Neural cell (in vitro differentiated cells): ENCODE measurements around the gene GABRB2. TPM values are rescaled to one million over a fixed set of nuclear protein-coding genes. Genes with fewer than 3 reads are reported as not detected.

Experiments used
- H2AFZ ChIP-seq: fragments of 200-600, 300-800 bp; sonication (generic), shearing (Covaris generic); 2 replicates; pipeline ENCODE4 v1.6.0; 2014; ENCODE audit warnings: low read depth, mild to moderate bottlenecking, antibody characterized with exemption, low read length, moderate library complexity
- H3F3A ChIP-seq: fragments of 200-600 bp; shearing (Covaris generic); 2 replicates; pipeline ENCODE4 v1.6.1; 2016; ENCODE audit warnings: mild to moderate bottlenecking, moderate library complexity, mixed read lengths, antibody characterized with exemption, low read length; ENCODE audit not compliant: insufficient read depth, poor library complexity, severe bottlenecking
- H3K27ac ChIP-seq: fragments of 200-600, 300-800 bp; sonication (generic), shearing (Covaris generic); 2 replicates; pipeline ENCODE4 v1.5.1; 2014; ENCODE audit warnings: mild to moderate bottlenecking, low read length, moderate library complexity
- H3K27me3 ChIP-seq: fragments of 300-800, 200-600 bp; sonication (generic), shearing (Covaris generic); 2 replicates; pipeline ENCODE4 v1.6.0; 2014; ENCODE audit warnings: mild to moderate bottlenecking, low read depth, low read length, moderate library complexity; ENCODE audit not compliant: insufficient read depth
- H3K36me3 ChIP-seq: fragments of 300-800, 200-600 bp; sonication (generic), shearing (Covaris generic); 2 replicates; pipeline ENCODE4 v1.5.1; 2014; ENCODE audit warnings: mild to moderate bottlenecking, antibody characterized with exemption, low read length, moderate library complexity; ENCODE audit not compliant: insufficient read depth
- H3K4me2 ChIP-seq: fragments of 300-800, 200-600 bp; sonication (generic), shearing (Covaris generic); 2 replicates; pipeline ENCODE4 v1.6.0; 2014; ENCODE audit warnings: mild to moderate bottlenecking, low read length
- H3K4me3 ChIP-seq: fragments of 300-800, 200-600 bp; sonication (generic), shearing (Covaris generic); 2 replicates; pipeline ENCODE4 v1.5.1; 2014; ENCODE audit warnings: mild to moderate bottlenecking, low read length, moderate library complexity
- H3K79me2 ChIP-seq: fragments of 200-600 bp; shearing (Covaris generic); replicated peaks from 2 replicates; pipeline ENCODE4 v1.6.0; 2014; ENCODE audit warnings: mild to moderate bottlenecking, low read length, moderate library complexity; ENCODE audit not compliant: insufficient read depth
- H3K9ac ChIP-seq: fragments of 300-800, 200-600 bp; sonication (generic), shearing (Covaris generic); 2 replicates; pipeline ENCODE4 v1.6.1; 2016; ENCODE audit warnings: mild to moderate bottlenecking, low read length, mixed read lengths
- H3K9me2 ChIP-seq: fragments of 200-600 bp; shearing (Covaris generic); 2 replicates; pipeline ENCODE4 v1.6.1; 2016; ENCODE audit warnings: mild to moderate bottlenecking, low read length, mixed read lengths; ENCODE audit not compliant: insufficient read depth
- H3K9me3 ChIP-seq: fragments of 200-600, 300-800 bp; sonication (generic), shearing (Covaris generic); 2 replicates; pipeline ENCODE4 v1.6.1; 2016; ENCODE audit warnings: mild to moderate bottlenecking, mixed run types, low read length, moderate library complexity, mixed read lengths
- H4K20me1 ChIP-seq: fragments of 200-600 bp; shearing (Covaris generic); 2 replicates; pipeline ENCODE4 v1.6.1; 2016; ENCODE audit warnings: mild to moderate bottlenecking, mixed run types; ENCODE audit not compliant: insufficient read depth
- EP300 ChIP-seq: fragments of 450-650 bp; conservative IDR thresholded peaks from 2 replicates; pipeline ENCODE4 v1.6.1; 2014; ENCODE audit warnings: antibody characterized with exemption, mild to moderate bottlenecking, moderate library complexity; ENCODE audit not compliant: poor library complexity, severe bottlenecking
- EZH2 ChIP-seq: fragments of 200-600, 300-800 bp; shearing (Covaris generic), sonication (generic); IDR thresholded peaks from 2 replicates; pipeline ENCODE4 v1.6.1; 2014; ENCODE audit warnings: antibody characterized with exemption, low read length, borderline replicate concordance, mild to moderate bottlenecking; ENCODE audit not compliant: insufficient read depth, poor library complexity, severe bottlenecking
- MXI1 ChIP-seq: fragments of 450-650 bp; conservative IDR thresholded peaks from 2 replicates; pipeline ENCODE4 v1.6.1; 2014; ENCODE audit warnings: antibody characterized with exemption, mild to moderate bottlenecking; ENCODE audit not compliant: poor library complexity, severe bottlenecking
- POLR2AphosphoS5 ChIP-seq: IDR thresholded peaks from 2 replicates; pipeline ENCODE4 v1.6.1; 2012
- RAD21 ChIP-seq: fragments of 450-650 bp; conservative IDR thresholded peaks from 2 replicates; pipeline ENCODE4 v1.6.1; 2014; ENCODE audit warnings: antibody characterized with exemption, mild to moderate bottlenecking, moderate library complexity
- SMC3 ChIP-seq: fragments of 450-650 bp; conservative IDR thresholded peaks from 2 replicates; pipeline ENCODE4 v1.6.1; 2014; ENCODE audit warnings: antibody characterized with exemption, mild to moderate bottlenecking, moderate library complexity; ENCODE audit not compliant: poor library complexity
- TAF1 ChIP-seq: IDR thresholded peaks from 2 replicates; pipeline ENCODE4 v1.6.1; 2012; ENCODE audit warnings: low read depth
- polyA plus RNA-seq: library from polyadenylated mRNA; depleted of rRNA; stranded (reverse); fragments of >200 nt; gene quantifications from 2 replicates; pipeline ENCODE4 v1.2.3, GENCODE V29; 2014
- TF ChIP-seq, protein P1 (sequence below): IDR thresholded peaks from 2 replicates; pipeline ENCODE4 v1.6.1; 2012; ENCODE audit warnings: borderline replicate concordance
- TF ChIP-seq, protein P2 (sequence below): fragments of 450-650 bp; IDR thresholded peaks from 2 replicates; pipeline ENCODE4 v1.5.1; 2014; ENCODE audit warnings: antibody characterized with exemption, mild to moderate bottlenecking, moderate library complexity; ENCODE audit not compliant: poor library complexity, severe bottlenecking

Gene GABRB2
- polyA plus RNA-seq, 1 donor from 2014 or later: 106 TPM

DNA sequence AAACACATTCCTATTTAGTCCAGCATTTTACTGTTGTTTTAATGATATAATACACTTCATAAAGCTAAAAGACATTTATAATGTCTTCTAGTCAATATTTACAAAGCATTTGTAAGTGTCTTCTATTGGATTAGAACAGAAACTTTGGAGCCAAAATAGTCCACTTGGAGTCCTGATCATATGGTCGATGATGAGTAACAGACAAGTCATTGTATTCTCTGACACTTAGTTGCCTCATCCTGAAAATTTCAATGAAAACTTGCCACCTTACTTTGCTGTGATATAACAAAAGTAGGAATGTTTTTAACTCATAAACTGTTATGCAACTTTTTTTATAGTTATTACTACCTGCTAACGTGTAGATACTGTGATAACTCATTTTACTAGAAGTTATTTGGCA, 132.5 kb downstream of the GABRB2 start:
- no peaks in the 10 kb centered on the region for H4K20me1 ChIP-seq
- no peaks in the 10 kb centered on the region for H3F3A ChIP-seq
- H3K9me3 ChIP-seq: no peaks in the 10 kb centered on the region
- H3K4me2 ChIP-seq: no peak overlapping the region
- H3K36me3 ChIP-seq: no peaks in the 10 kb centered on the region
- TF ChIP-seq, protein P1, sequence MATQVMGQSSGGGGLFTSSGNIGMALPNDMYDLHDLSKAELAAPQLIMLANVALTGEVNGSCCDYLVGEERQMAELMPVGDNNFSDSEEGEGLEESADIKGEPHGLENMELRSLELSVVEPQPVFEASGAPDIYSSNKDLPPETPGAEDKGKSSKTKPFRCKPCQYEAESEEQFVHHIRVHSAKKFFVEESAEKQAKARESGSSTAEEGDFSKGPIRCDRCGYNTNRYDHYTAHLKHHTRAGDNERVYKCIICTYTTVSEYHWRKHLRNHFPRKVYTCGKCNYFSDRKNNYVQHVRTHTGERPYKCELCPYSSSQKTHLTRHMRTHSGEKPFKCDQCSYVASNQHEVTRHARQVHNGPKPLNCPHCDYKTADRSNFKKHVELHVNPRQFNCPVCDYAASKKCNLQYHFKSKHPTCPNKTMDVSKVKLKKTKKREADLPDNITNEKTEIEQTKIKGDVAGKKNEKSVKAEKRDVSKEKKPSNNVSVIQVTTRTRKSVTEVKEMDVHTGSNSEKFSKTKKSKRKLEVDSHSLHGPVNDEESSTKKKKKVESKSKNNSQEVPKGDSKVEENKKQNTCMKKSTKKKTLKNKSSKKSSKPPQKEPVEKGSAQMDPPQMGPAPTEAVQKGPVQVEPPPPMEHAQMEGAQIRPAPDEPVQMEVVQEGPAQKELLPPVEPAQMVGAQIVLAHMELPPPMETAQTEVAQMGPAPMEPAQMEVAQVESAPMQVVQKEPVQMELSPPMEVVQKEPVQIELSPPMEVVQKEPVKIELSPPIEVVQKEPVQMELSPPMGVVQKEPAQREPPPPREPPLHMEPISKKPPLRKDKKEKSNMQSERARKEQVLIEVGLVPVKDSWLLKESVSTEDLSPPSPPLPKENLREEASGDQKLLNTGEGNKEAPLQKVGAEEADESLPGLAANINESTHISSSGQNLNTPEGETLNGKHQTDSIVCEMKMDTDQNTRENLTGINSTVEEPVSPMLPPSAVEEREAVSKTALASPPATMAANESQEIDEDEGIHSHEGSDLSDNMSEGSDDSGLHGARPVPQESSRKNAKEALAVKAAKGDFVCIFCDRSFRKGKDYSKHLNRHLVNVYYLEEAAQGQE: no peak
- TF ChIP-seq TAF1: no peak
- TF ChIP-seq EZH2: no peak
- TF ChIP-seq, protein P2, sequence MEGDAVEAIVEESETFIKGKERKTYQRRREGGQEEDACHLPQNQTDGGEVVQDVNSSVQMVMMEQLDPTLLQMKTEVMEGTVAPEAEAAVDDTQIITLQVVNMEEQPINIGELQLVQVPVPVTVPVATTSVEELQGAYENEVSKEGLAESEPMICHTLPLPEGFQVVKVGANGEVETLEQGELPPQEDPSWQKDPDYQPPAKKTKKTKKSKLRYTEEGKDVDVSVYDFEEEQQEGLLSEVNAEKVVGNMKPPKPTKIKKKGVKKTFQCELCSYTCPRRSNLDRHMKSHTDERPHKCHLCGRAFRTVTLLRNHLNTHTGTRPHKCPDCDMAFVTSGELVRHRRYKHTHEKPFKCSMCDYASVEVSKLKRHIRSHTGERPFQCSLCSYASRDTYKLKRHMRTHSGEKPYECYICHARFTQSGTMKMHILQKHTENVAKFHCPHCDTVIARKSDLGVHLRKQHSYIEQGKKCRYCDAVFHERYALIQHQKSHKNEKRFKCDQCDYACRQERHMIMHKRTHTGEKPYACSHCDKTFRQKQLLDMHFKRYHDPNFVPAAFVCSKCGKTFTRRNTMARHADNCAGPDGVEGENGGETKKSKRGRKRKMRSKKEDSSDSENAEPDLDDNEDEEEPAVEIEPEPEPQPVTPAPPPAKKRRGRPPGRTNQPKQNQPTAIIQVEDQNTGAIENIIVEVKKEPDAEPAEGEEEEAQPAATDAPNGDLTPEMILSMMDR: no peak
- TF ChIP-seq POLR2AphosphoS5: no peak
- no peak for TF ChIP-seq SMC3
- no peak for TF ChIP-seq MXI1
- no peak for TF ChIP-seq EP300
- TF ChIP-seq RAD21: no peak
- H3K79me2 ChIP-seq: no peaks in the 10 kb centered on the region
- no peaks in the 10 kb centered on the region for H3K27me3 ChIP-seq
- H2AFZ ChIP-seq: no peak overlapping the region
- H3K9me2 ChIP-seq: no peaks in the 10 kb centered on the region
- H3K9ac ChIP-seq: no peak overlapping the region
- H3K4me3 ChIP-seq: no peak overlapping the region
- H3K27ac ChIP-seq: no peak overlapping the region

GRCh38 chr5:161412792-161413191, 133.7 kb downstream of the GABRB2 start:
- no peaks in the 10 kb centered on the region for H3K27me3 ChIP-seq
- no peak overlapping the region for H3K27ac ChIP-seq
- no peaks in the 10 kb centered on the region for H4K20me1 ChIP-seq
- no peak overlapping the region for H3K9ac ChIP-seq
- no peaks in the 10 kb centered on the region for H3K36me3 ChIP-seq
- H3K9me2 ChIP-seq: no peaks in the 10 kb centered on the region
- no peaks in the 10 kb centered on the region for H3K9me3 ChIP-seq
- TF ChIP-seq TAF1 (no peak), POLR2AphosphoS5 (no peak), SMC3 (no peak), EP300 (no peak), RAD21 (no peak), MXI1 (no peak), EZH2 (no peak)
- TF ChIP-seq, protein P1: no peak
- TF ChIP-seq, protein P2: no peak
- H3K4me3 ChIP-seq: no peak overlapping the region
- H2AFZ ChIP-seq: no peak overlapping the region
- no peaks in the 10 kb centered on the region for H3F3A ChIP-seq
- no peak overlapping the region for H3K4me2 ChIP-seq
- no peaks in the 10 kb centered on the region for H3K79me2 ChIP-seq
